ENCODE results near the gene SORBS1. TPM values are rescaled to one million over a fixed set of nuclear protein-coding genes. Genes with fewer than 3 reads are reported as not detected.
A peak's percentile ranks its signal among the peaks of the same experiment; 100 is the strongest.

SORBS1 gene
- total and polyA plus RNA-seq, 2 donors (not counting 3 experiments of a cell fraction or from before 2014, with no cell fraction given) = 2.0 to 7.9 TPM

- H3K4me2 ChIP-seq (ENCODE audit: insufficient read depth, low read length) = no peak overlapping the region
- dilution Hi-C loops (cut with MboI; ENCODE audit: extremely low pct_ligation_motif_present, low sequenced_read_pairs) (no loop called here), intact Hi-C loops (cut with micrococcal nuclease) (no loop called here)
- no peak overlapping the region for H3K9ac ChIP-seq (replicated peaks; ENCODE audit: extremely low read depth, insufficient read depth, low read length)
- H3K4me1 ChIP-seq (ENCODE audit: control insufficient read depth, extremely low read depth, insufficient read depth, low read length) = peaks cover 9% of the 10 kb centered on the region
- TF ChIP-seq GATA2 (IDR thresholded peaks at IDR 0.05; ENCODE audit: insufficient read depth, insufficient read length, low read depth, low read length) = no peak
- TF ChIP-seq, protein P1, sequence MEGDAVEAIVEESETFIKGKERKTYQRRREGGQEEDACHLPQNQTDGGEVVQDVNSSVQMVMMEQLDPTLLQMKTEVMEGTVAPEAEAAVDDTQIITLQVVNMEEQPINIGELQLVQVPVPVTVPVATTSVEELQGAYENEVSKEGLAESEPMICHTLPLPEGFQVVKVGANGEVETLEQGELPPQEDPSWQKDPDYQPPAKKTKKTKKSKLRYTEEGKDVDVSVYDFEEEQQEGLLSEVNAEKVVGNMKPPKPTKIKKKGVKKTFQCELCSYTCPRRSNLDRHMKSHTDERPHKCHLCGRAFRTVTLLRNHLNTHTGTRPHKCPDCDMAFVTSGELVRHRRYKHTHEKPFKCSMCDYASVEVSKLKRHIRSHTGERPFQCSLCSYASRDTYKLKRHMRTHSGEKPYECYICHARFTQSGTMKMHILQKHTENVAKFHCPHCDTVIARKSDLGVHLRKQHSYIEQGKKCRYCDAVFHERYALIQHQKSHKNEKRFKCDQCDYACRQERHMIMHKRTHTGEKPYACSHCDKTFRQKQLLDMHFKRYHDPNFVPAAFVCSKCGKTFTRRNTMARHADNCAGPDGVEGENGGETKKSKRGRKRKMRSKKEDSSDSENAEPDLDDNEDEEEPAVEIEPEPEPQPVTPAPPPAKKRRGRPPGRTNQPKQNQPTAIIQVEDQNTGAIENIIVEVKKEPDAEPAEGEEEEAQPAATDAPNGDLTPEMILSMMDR (IDR thresholded peaks at IDR 0.05; ENCODE audit: extremely low read depth in 1 of 2, insufficient read depth in 1 of 2, low read depth in 1 of 2, low read length in 2 of 2) = no peak
- TF ChIP-seq EZH2 (IDR thresholded peaks at IDR 0.05; ENCODE audit: borderline replicate concordance, low read depth, low read length, severe bottlenecking) = no peak
- no peak for TF ChIP-seq POLR2AphosphoS5 (IDR thresholded peaks at IDR 0.05; ENCODE audit: insufficient read depth, low read depth, low read length)
- peak; percentile 17 for TF ChIP-seq JUN (IDR thresholded peaks at IDR 0.05; ENCODE audit: borderline replicate concordance, insufficient read depth, insufficient read length, low read depth)
- H4K20me1 ChIP-seq (replicated peaks; ENCODE audit: control insufficient read depth, extremely low read depth, insufficient read depth, low read length) = no peaks in the 10 kb centered on the region
- no peaks in the 10 kb centered on the region for H3K27me3 ChIP-seq (ENCODE audit: control insufficient read depth in 2 of 2, insufficient read depth in 2 of 2, low read length in 2 of 2)
- H3K27ac ChIP-seq (ENCODE audit: insufficient read depth, low read depth, low read length) = no peak overlapping the region
- no peaks in the 10 kb centered on the region for H3K36me3 ChIP-seq (ENCODE audit: control insufficient read depth in 2 of 2, extremely low read depth in 1 of 2, insufficient read depth in 2 of 2, low read length in 2 of 2)
- BruUV-seq (replicated peaks) = no TSS peak
- no peak overlapping the region for H3K4me3 ChIP-seq (replicated peaks in 1 of 3; ENCODE audit: insufficient read depth in 1 of 3, low read depth in 1 of 3, low read length in 3 of 3)
- DNase-seq (ENCODE audit: low read depth, low spot score) = no peak
- POLR2A ChIA-PET = no interaction called here
- H3K9me1 ChIP-seq (replicated peaks; ENCODE audit: control insufficient read depth, extremely low read depth, insufficient read depth, low read length) = no peaks in the 10 kb centered on the region
- no peak for FAIRE-seq
- H3K9me3 ChIP-seq (replicated peaks; ENCODE audit: control insufficient read depth, insufficient read depth, low read length) = no peaks in the 10 kb centered on the region
- CTCF ChIA-PET = interaction anchor here (1.0 kb wide), 1 partner anchor 61 kb away, joined by 3 read pairs; no protein-coding TSS in a partner anchor
- no peak overlapping the region for H2AFZ ChIP-seq (ENCODE audit: low read depth, low read length)
- H3K79me2 ChIP-seq (ENCODE audit: control insufficient read depth, insufficient read depth, low read length) = no peaks in the 10 kb centered on the region
Measured at GRCh38 chr10:95303535-95303934, 257.6 kb downstream of the SORBS1 start.

Measured in endothelial cell of umbilical vein (primary cell).